Stimulated activated CD4-positive, alpha-beta T cell treated with anti-CD3 and anti-CD28 coated beads, Interleukin-2, amount 100 ng/mL, for 48 hours (primary cell): ENCODE data around the gene STMN3.
"Not testable (repeated sequence)": the region's sequence is repeated elsewhere in the genome, so short reads cannot be mapped to it uniquely, and the experiment has no call there.

Experiments
- DNase-seq, 2 donors: peaks; one replicate each; pipeline ENCODE4 v3.0.0-alpha.2; 2020

STMN3 gene

DNA sequence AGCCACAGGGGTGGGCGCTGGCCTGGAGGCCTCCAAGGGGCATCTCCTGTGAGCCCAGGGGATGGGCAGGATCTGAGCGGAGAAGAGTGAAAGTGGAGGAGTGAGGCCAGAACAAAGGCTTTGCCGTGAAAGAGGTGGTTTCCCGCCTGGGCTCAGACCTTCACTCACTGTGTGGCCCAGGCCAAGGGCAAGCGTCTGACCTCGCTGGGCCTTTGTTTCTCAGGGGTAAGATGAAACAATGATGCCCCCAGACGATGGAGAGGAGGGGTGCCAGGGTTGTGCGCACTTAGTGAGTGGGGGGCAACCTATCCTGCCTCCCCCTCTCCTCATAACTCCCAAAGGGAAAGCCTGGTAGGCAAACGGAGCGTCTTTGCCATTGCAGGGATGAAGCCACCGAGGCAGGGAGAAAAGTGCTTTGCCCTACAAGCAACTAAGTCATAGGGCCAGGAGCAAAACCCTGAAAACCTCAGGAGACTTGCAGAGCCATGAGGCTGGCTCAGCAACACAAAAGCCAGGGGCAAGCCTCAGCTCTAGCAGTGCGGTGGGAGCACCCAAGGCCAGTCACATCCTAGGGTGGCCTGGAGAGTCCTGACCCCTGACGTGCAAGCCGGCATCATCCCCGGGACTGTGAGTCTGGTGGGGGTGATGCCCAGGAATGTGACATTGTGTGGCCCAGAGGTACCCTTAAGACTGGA, 897 bp upstream of the STMN3 start:
- no peak for DNase-seq

DNA sequence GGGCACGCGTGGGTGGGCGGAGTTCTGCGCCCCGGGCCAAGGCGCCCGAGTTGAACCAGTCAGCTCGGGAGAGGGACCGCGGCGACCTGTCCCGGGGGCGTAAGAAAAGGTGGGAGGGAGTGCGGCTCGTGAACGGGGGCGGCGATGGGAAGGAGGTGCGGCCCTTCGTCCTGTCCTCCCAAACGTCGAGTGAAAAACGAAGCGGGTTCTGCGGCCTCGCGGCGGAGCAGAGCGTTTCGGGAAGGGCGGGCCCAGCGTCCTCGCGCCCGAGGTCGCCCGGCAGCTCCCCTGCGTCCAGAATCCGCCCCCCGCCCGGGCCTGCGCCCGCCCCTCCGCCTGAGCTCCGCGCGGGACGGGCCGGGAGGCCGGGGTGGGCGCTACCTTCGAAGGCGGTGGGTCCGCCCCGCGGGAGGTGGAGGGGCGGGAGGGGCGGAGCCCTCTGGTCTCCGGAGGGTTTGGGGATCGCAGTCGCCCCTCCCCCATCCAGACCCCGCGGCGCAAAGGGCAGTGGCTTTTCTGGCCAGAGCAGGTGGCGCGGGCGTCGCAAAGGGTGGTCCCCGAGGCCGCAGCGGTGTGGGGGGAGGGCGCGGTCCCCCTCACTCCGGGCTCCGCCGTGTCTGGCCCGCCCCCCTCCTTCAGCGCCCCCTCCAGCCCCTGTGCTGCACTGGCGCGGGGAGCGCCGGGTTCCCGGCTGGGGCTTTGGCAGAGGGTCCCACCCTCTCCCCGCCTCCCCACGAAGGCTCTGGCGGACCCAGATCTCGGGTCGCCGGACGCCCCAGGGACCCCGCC, 838 bp downstream of the STMN3 start:
- DNase-seq, result no peak

DNA sequence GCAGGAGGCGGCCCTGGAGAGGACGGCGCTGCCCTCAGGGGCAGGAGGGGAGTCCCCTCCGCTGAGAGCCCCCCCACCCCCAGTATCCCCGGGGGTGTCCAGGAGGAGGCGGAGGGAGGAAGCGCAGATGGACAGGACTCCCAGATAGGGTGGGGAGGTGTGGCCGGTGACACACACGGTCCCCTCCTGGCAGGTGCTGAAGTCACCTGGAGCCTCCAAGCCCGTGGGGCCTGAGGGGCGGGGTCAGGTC, 1.4 kb downstream of the STMN3 start:
- DNase-seq, result no peak

DNA sequence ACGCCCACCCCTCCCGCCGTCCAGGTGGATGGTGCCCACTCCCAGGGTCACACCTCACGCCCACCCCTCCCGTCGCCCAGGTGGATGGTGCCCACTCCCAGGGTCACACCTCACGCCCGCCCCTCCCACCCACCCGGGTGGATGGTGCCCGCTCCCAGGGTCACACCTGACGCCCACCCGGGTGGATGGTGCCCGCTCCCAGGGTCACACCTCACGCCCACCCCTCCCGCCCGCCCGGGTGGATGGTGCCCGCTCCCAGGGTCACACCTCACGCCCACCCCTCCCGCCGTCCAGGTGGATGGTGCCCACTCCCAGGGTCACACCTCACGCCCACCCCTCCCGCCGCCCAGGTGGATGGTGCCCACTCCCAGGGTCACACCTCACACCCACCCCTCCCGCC, 2.7 kb downstream of the STMN3 start:
- not testable (repeated sequence) for DNase-seq

DNA sequence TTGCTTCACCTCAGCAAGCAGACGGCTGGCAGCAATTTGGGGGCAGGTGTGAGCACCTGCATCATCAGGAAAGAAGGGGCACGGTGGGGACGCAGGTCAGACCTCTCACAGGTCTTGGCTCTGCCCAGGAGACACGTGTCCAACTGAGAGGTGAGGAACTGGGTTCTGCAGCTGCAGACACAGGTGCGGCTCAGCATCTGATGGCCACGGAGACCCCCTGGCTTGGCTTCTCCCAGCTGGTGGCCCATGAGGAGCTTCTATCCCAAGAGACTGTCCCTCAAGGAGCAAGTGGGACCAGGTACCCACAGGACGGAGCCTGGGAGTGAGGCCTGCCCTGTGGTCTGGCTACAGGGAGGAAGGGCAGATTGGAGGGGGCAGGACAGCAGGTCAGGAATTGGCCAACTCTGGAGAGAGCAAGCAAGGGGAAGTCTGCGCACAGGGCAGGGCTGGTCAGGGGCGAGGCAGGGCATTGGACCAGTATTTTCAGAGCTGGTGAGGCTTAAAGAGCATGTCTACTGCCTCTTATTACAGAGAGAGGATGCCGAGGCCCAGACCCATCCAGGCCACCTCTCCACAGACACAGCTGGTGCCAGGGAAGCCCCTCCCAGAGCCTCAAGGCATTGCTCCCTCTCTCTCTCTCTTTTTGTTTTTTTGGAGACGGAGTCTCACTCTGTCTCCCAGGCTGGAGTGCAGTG, 4.2 kb downstream of the STMN3 start:
- no peak for DNase-seq

DNA sequence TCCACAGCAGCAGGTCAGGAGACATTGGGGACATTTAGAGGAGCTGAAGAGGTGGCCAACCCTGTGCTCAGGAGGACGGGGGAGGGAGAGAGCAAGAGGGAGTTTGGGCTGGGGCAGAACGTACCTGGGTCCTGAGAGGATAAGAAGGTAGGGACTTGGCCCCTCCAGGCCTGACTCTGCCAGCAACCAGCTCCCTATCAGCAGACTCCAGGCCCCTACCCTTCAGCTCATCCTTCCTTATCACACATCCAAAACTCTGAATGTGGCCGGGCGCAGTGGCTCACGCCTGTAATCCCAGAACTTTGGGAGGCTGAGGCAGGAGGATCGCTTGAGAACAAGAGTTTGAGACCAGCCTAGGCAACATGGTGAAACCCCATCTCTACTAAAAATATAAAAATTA, 5.0 kb downstream of the STMN3 start:
- DNase-seq, result no peak

DNA sequence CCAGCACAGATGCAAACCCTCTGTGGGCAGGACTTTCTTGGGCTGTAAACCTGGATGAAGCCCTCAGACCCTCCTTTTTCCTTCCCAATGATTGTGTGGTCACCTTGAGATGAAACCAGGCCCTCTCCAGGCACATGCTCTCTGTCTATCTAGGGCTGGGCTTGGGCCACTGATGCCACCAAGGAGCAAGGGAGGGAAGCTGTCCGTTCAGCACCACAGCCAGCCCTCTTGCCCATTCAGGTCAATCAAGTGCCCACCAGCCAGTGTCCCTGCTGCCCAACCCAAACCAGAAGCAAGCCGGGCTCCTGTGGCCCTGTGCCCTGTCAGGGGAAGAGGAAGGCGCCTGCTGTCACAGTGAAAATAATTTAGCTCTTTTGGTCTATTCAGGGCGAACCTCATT, 8.0 kb downstream of the STMN3 start:
- no peak for DNase-seq

DNA sequence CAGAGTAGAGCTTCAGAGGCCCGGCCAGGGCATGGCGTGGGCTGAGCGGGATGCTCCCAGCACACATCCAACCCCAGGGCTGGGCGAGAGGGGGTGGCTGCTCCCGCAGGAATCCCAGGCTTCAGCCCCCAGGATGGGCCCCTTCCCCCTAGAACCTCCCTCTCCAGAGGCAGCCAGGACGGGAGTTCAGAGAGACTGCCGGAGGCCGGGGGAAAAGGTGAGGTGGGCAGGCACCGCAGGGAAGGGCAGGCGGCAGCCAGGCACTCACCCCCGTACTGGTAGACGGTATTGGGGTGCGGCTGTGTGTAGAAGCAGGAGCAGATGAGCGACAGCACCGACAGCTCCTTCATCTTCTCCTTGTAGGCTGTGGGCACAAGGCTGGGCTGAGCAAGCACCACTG, 9.3 kb downstream of the STMN3 start:
- no peak for DNase-seq

DNA sequence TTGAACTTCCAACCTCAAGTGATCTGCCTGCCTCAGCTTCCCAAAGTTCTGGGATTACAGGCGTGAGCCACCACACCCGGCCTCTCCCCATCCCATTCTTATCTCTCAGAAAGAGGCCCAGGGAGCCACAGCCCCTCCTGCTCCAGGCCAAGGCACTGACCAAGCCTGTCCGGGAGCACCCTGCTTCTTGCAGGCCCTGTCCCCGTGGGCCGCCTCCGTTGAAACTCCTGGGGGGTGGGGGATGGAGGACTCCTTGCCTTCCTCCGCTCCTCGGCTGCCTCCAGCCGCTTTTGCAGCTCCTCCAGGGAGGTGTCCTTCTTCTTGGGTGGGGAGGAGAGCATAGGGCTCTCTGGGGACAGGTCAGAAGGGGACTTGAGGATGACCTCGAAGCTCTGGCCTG, 9.7 kb downstream of the STMN3 start:
- DNase-seq, result no peak

DNA sequence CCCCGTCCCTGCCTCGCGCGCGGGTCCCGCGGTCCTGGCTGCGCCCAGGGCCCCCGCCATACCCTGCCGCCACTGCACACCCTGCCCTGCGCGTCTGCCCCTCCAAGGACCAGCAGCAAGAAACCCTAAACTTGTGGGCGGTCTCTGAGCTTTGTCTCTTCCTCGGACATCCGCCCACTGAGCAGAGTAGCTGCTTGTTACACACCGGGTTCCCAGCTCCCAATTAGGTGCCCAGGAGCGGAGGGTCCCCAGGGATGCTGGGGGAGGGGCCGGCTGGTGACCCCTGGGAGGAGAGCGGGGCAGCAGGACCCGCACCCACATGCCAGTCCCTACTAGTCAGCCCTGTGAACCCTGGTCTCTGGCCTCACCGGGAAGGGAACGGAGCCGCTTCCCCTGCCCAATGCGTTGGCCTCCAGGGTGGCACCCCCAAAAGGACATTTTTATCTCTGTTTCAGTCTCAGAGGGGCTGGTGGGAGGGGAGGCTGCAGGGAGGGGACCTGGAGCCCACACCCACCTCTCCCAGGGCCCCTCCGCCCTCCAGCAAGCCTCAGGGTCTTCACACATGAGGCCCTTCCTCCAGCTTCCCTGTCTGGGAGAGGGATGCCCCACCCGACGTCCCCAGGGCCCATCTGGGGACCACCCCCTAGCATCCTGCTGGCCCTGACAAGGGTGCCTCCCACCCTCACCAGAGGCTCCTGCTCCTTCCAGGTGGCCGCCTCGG, 10.5 kb downstream of the STMN3 start:
- no peak for DNase-seq

DNA sequence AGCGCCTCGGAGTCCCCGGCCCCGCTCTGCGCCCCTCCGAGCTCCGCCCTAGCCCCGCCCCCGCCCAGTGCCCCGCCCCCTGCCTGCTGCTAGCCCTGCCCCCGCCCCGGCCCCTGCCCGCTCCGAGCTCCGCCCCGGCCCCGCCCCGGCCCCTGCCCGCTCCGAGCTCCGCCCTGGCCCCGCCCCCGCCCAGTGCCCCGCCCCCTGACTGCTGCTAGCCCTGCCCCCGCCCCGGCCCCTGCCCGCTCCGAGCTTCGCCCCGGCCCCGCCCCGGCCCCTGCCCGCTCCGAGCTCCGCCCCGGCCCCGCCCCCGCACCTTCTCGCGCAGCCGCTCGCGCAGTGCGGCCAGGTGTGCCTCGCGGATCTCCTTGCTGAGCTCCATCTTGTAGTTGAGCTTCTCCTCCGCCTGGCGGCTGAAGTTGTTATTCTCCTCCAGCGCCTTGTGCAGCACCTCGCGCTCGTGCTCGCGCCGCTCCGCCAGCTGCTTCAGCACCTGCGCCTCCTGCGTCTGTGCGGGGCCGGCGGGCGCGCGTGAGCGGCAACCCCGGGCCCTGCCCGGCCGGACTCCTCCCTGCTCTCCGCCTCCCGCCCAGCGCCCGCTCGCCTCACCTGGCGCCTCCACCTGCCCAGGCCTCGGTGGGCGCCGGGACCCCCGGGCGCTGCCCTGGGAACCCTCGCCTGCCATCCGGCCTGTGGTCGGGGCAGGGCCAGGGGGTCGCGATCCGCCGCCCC, 11.3 kb downstream of the STMN3 start:
- peak; percentile 98 to 100 for DNase-seq

DNA sequence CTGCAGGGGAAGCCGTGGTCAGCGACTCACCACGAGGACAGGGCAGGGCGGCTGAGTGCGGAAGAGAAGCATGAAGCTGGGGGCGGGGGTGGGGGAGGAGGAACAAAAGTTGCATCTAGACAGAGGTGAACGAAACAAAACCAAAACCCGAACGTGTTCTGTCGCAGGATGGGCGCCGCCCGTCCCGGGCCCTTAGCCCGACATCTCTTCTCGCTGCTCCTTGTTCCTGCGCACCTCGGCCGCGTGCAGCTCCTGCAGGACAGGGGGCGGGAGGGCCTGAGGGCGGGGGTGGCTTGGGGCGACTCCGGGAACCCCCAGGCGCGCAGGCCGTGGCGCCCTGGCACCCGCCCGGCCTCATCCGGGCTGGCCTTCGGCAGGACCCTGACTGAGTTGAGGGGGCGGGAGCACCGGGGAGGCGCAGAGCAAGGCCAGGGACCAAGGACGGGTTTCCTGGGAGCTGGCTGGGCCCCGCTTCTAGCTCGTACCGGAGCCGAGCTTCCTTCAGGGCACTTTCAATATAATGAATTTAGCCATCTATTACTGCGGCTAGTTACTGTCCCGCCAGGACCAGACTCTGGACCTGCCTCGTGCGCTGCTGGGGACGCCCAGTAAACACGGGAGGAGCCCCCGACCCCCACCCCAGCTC, 12.0 kb downstream of the STMN3 start:
- DNase-seq, result peak in 1 of 2 donors; percentile 44

DNA sequence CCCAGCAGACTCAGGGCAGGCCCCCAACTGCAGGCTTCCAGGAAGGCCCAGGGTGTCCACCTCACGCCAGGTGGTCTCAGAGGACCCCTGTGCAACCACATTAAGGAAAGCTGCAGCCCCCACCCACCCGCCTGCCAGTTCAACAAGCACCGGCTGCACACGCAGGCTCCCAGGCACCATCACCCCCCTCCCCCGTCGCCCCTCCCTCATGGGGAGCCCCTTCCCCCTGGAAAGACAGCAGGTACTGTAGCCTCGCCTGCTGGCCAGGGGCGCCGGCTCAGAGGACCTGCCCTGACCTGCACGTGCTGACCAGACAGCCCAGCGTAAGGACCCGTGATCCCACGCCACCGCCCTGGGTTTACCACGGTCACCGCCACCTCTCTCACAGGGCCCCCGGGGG, 12.5 kb downstream of the STMN3 start:
- DNase-seq, result not testable (repeated sequence)

DNA sequence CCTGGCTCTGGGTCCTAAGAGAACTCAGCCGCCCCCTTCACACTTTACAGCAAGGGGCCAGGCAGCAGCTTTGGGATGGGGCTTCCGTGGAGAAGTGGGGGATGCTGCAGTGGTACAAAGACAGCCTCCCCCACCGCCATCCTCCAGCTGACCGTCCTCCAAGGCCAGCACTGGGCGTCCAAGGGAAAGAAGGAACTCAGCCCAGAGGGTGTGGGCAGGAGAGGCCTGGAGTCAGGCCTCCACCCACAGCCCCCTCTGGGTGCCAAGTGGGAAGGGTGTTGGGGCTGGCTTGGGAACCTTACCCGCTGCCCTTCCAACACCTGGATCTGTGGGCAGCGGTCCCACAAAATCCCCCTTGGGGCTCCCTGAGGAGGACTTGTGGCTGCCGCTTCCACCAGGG, 13.1 kb downstream of the STMN3 start:
- no peak for DNase-seq

DNA sequence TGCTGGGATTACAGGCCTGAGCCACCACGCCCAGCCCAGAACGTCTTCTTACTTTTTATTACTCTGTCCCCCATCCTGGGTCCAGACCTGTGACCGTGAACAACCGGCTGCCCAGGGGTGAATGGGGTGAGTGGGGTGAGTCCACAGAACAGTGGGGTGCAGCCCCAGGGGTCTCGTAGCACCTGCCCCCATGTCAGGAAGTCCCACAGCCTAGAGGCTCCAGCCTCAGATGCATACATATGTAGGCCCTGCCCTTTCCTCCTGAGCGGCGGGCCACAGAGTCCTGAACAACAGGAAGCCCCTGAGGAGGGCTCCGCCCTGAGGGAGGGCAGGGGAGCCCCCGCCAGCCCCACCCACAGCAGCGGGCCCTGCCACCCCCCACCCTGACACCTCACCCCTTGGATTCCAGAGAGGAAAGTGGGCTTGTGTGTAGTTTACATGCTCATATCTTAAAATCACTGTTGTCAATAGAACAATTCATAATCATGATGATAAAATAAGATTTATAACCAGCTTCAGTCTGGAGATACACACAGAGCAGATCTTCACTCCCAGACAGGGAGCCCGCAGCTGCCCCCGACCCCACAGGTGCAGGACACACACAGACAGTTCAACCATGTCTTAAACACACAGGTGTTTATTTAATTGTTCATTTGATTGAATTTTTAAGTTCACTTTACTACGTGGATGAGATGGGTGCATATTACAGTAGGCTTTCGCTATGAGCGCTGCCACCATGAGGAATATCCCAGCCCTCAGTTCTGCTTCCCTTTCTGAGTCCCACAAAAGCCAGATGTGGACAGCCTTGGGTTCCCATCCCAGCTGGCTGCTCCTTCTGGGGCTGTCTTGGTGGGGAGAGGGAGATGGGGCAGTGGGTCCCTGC, 13.9 kb downstream of the STMN3 start:
- DNase-seq, result peak; percentile 47 to 63

DNA sequence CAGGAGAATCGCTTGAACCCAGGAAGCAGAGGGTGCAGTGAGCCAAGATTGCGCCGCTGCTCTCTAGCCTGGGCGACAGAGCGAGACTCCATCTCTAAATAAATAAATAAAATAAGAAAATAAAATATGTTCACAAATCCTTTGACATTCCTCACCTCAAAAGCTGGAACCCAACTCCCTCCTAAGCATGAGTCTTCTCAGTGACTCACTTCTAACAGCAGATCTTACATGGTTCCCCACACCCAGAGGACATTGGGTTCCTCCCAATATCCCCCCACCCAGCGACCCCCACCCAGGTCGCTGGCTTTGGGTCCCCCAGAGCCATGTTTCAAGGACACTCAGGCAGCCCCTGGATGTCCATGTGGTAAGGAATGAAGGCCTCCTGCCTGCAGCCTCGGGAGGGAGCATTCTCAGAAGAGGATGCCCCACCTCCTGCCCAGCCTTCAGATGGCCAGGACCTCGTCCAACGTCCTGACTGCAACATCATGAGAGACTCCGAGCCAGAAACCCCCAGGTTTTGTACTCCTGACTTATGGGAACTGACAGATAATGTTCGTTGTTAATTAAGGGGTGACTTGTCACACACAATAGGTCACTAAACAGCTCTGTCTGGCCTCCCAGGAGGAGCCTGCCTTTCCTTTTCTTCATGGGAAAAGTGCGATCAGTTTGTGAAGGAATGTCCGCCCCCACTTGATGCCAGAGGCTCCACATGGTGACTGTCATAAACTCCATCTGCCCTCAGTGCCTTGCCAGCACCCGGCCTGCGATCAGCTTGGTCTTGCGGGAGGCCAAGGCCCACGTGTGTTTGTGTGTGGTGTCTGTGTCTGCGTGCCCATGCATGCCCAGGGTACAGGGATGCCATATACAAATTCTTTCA, 16.2 kb downstream of the STMN3 start:
- no peak for DNase-seq

DNA sequence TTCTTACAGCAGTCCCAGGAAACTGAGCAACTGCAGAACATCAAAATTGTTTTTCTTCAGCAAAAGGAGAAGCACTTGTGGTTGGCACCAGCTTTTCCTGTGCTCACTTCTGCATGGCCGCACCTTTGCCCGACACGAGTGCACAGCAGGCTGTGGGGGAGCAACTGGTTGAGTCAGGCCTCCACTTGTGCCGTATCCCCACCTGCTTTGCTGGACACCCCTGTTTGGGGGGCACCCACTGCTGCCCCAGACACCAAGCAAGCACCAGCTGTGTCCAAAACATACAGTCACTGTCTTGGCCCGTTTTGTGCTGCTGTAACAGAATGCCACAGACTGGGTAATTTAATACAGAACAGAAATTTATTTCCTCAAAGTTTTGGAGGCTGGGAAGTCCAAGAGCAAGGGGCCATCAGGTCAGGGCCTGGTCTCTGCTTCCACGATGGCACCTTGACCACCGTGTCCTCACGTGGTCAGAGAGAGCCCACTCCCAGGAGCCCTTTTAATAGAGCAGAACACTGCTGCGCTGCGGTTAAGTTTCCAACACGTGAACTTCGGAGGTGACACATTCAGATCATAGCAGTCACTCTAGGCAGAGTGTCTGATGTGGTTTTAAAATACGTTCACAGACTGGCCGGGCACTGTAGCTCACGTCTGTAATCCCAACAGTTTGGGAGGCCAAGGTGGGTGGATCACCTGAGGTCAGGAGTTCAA, 17.6 kb downstream of the STMN3 start:
- DNase-seq, result peak; percentile 52 to 53

DNA sequence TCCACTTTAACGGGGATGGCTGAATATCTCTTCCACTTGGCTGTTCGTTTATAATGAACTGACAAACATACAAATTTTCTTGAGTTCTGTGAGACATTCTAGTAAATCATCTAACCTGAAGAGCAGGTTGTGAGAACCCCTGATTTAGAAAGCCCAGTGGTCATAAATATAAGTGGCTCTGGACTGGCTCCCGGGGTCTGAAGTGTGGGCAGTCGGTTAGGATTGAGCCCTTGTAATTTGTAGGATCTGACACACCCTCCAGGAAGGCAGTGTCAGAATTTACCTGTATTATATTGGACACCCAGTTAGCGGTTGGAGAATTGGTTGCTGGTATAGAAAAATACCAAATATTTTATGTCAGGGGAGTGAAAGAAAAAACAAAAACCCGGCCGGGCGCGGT, 19.5 kb downstream of the STMN3 start:
- no peak for DNase-seq

DNA sequence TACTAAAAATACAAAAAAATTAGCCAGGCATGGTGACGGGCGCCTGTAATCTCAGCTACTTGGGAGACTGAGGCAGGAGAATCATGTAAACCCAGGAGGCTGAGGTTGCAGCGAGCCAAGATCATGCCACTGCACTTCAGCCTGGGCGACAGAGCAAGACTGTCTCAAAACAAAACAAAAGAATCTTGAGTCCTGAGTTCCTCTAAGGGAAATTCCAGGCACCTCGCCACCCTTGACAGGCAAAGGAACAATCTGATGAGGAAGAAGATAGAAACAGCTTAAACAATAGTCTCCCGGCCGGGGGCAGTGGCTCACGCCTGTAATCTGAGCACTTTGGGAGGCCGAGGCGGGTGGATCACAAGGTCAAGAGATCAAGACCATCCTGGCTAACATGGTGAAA, 21.8 kb downstream of the STMN3 start:
- DNase-seq, result not testable (repeated sequence)

DNA sequence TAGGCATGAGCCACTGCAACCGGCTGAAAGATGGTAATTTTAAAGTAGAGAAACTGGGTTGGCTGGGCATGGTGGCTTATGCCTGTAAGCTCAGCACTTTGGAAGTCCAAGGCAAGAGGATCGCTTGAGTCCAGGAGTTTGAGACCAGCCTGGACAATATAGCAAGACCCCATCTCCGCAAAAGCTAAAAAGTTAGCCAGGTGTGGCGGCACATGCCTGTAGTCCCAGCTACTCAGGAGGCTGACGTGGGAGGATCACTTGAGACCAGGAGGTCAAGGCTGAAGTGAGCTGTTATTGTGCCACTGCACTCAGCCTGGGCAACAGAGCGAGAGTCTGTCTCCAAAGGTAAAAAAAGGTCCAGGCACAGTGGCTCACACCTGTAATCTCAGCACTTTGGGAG, 22.3 kb downstream of the STMN3 start:
- not testable (repeated sequence) for DNase-seq
